ENCODE measurements around the gene BCAS3. TPM values are rescaled to one million over a fixed set of nuclear protein-coding genes. Genes with fewer than 3 reads are reported as not detected.

BCAS3 gene
- total RNA-seq, 1 experiment from 2014 or later, result 26.3 TPM

GRCh38 chr17:61255647-61256046, 578.0 kb downstream of the BCAS3 start:
- Histone ChIP-seq H3K9me3 (ENCODE audit: control insufficient read depth in 1 of 2, insufficient read depth in 1 of 2, low read depth in 1 of 2, low read length in 2 of 2) (no peaks in the 10 kb centered on the region), H2AFZ (ENCODE audit: low read depth, low read length, poor library complexity, severe bottlenecking) (no peak overlapping the region), H4K20me1 (ENCODE audit: insufficient read depth) (no peaks in the 10 kb centered on the region), H3K36me3 (ENCODE audit: control insufficient read depth in 1 of 2, insufficient read depth in 2 of 2, low read length in 2 of 2) (no peaks in the 10 kb centered on the region), H3K4me3 (replicated peaks in 1 of 2; ENCODE audit: low read depth in 1 of 2, low read length in 2 of 2) (no peak overlapping the region), H3K27ac (ENCODE audit: low read depth, low read length) (no peak overlapping the region), H3K9ac (ENCODE audit: low read length) (no peak overlapping the region), H3K27me3 (ENCODE audit: insufficient read depth, low read length) (peaks cover 7% of the 10 kb centered on the region; the same call in 1 of the 2 replicates), H3K4me1 (ENCODE audit: control insufficient read depth in 1 of 2, insufficient read depth in 2 of 2, low read length in 2 of 2) (peaks cover 4 to 5% of the 10 kb centered on the region in 2 experiments; a peak in 3 of 4 replicates), H3K79me2 (ENCODE audit: insufficient read depth, low read length) (no peaks in the 10 kb centered on the region), H3K9me2 (ENCODE audit: insufficient read depth) (no peaks in the 10 kb centered on the region), H3K4me2 (ENCODE audit: low read length) (no peak overlapping the region)
- RAD21 ChIA-PET (ENCODE audit: low non-redundant PET in 1 of 2, low total read pairs in 2 of 2, uncharacterized antibody in 2 of 2, unreplicated experiment in 2 of 2), result no interaction called here
- BruUV-seq (replicated peaks), result no TSS peak
- POLR2A ChIA-PET, result no interaction called here
- DNase-seq (ENCODE audit: low read depth, low spot score), result no peak
- CTCF ChIA-PET, result no interaction called here
- no peak for ATAC-seq
- TF ChIP-seq ZNF274 (IDR thresholded peaks at IDR 0.05; ENCODE audit: low read depth, low read length) (no peak), CEBPB (IDR thresholded peaks at IDR 0.05; ENCODE audit: low read depth) (no peak), FOSL1 (IDR thresholded peaks at IDR 0.05; ENCODE audit: low read depth) (no peak), ZFX (IDR thresholded peaks at IDR 0.05) (no peak), RAD21 (IDR thresholded peaks at IDR 0.05; ENCODE audit: low read depth) (no peak), SIN3A (IDR thresholded peaks at IDR 0.05; ENCODE audit: low read depth) (no peak), JUND (IDR thresholded peaks at IDR 0.05) (no peak), CTCF (IDR thresholded peaks at IDR 0.05 in 2 of 3, conservative IDR thresholded peaks at IDR 0.05 in 1 of 3; ENCODE audit: borderline replicate concordance in 1 of 3, insufficient read depth in 1 of 3, low read depth in 2 of 3, low read length in 2 of 3) (no peak), POLR2A (IDR thresholded peaks at IDR 0.05; ENCODE audit: borderline replicate concordance, extremely low read depth, insufficient read depth, insufficient read length) (no peak), EZH2 (IDR thresholded peaks at IDR 0.05) (no peak), ZBTB33 (IDR thresholded peaks at IDR 0.05; ENCODE audit: extremely low read depth, insufficient replicate concordance, low read length) (no peak), ELF1 (IDR thresholded peaks at IDR 0.05; ENCODE audit: borderline replicate concordance, low read depth) (no peak), ATF3 (IDR thresholded peaks at IDR 0.05) (no peak), EGR1 (IDR thresholded peaks at IDR 0.05; ENCODE audit: low read depth) (no peak)
- intact Hi-C loops (cut with micrococcal nuclease), result no loop called here

Data from HCT116 (cell line).